ENCODE data around the gene FIZ1. TPM values are rescaled to one million over a fixed set of nuclear protein-coding genes. Genes with fewer than 3 reads are reported as not detected.

The FIZ1 gene
- total RNA-seq, 1 experiment from 2014 or later: 21.5 TPM

DNA sequence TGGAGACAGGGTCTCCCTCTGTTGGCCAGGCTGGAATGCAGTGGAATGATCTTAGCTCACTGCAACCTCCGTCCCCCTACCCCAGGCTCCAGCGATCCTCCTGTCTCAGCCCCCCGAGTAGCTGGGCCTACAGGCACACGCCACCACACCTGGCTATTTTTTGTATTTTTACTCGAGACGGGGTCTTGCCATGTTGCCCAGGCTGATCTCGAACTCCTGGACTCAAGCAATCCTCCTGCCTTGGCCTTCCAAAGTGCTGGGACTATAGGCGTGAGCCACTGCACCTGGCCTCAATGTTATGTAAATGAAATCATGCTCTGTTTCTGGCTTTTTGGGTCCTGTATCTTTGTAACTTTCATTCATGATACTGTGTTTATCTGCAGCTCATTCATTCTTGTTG, 10.6 kb downstream of the FIZ1 start:
- Histone ChIP-seq H3K79me2 (ENCODE audit: insufficient read depth, low read length) (no peaks in the 10 kb centered on the region), H3K9ac (ENCODE audit: extremely low read depth, insufficient read length, low read length) (no peak overlapping the region), H2BK5ac (ENCODE audit: insufficient read length, low read length) (no peak overlapping the region), H2BK12ac (ENCODE audit: insufficient read length, low read depth, low read length) (no peak overlapping the region), H4K5ac (ENCODE audit: insufficient read length, low read depth, low read length) (no peak overlapping the region), H2BK120ac (ENCODE audit: low read depth, low read length, poor library complexity, severe bottlenecking) (no peak overlapping the region), H3K4me2 (ENCODE audit: insufficient read depth, insufficient read length, low read length) (no peak overlapping the region), H3K27me3 (ENCODE audit: insufficient read depth, low read length) (no peaks in the 10 kb centered on the region), H3K23ac (ENCODE audit: insufficient read length, low read depth, low read length) (no peak overlapping the region), H4K8ac (replicated peaks; ENCODE audit: insufficient read length, low read depth, low read length) (no peak overlapping the region), H3K4ac (ENCODE audit: low read depth, low read length) (no peak overlapping the region), H3K27ac (ENCODE audit: insufficient read length, low read depth, low read length) (no peak overlapping the region), H3K14ac (ENCODE audit: insufficient read depth, low read length) (no peak overlapping the region), H3K4me1 (ENCODE audit: insufficient read depth, low read length) (no peaks in the 10 kb centered on the region; the same call in 1 of the 2 replicates), H3K56ac (ENCODE audit: insufficient read length, low read depth, low read length) (no peak overlapping the region), H4K20me1 (ENCODE audit: control insufficient read depth, insufficient read depth, insufficient read length) (peaks cover 2% of the 10 kb centered on the region), H3K79me1 (ENCODE audit: insufficient read depth, low read depth, low read length, poor library complexity, severe bottlenecking) (no peaks in the 10 kb centered on the region), H2BK15ac (ENCODE audit: low read depth, low read length) (no peak overlapping the region), H3K18ac (ENCODE audit: insufficient read length, low read depth, low read length) (no peak overlapping the region), H4K91ac (ENCODE audit: insufficient read length, low read depth, low read length) (no peak overlapping the region), H3K9me3 (ENCODE audit: control insufficient read depth, low read depth, low read length) (no peaks in the 10 kb centered on the region), H2AK5ac (ENCODE audit: insufficient read length, low read length) (no peak overlapping the region), H2AFZ (ENCODE audit: low read length) (no peak overlapping the region), H3K23me2 (ENCODE audit: insufficient read length, low read depth, low read length, poor library complexity, severe bottlenecking) (peaks cover 7% of the 10 kb centered on the region), H3T11ph (ENCODE audit: low read length) (no peak overlapping the region), H2BK20ac (ENCODE audit: low read depth, low read length, poor library complexity, severe bottlenecking) (no peak overlapping the region)
- no peak for DNase-seq
- H3K36me3 Mint-ChIP-seq (ENCODE audit: insufficient read depth in 1 of 3, low read depth in 3 of 3): peaks cover 0 to 6% (median 3%) of the 10 kb centered on the region in 3 experiments; a peak in 2 of 7 replicates
- H3K9me3 Mint-ChIP-seq: no peaks in the 10 kb centered on the region; a peak in 1 of 5 replicates
- WGBS (ENCODE audit: extremely low coverage, insufficient read length, low lambda C conversion rate): no CpG with 5 or more reads among the region's 8 CpGs
- H3K27ac Mint-ChIP-seq: no peak overlapping the region; a peak in 1 of 7 replicates
- peaks cover 9% of the 10 kb centered on the region for H3K27me3 Mint-ChIP-seq (ENCODE audit: low read depth)
- H3K4me1 Mint-ChIP-seq: peaks cover 26 to 44% of the 10 kb centered on the region in 2 experiments
- H3K4me3 Mint-ChIP-seq: no peak overlapping the region
- TF ChIP-seq, protein P1, sequence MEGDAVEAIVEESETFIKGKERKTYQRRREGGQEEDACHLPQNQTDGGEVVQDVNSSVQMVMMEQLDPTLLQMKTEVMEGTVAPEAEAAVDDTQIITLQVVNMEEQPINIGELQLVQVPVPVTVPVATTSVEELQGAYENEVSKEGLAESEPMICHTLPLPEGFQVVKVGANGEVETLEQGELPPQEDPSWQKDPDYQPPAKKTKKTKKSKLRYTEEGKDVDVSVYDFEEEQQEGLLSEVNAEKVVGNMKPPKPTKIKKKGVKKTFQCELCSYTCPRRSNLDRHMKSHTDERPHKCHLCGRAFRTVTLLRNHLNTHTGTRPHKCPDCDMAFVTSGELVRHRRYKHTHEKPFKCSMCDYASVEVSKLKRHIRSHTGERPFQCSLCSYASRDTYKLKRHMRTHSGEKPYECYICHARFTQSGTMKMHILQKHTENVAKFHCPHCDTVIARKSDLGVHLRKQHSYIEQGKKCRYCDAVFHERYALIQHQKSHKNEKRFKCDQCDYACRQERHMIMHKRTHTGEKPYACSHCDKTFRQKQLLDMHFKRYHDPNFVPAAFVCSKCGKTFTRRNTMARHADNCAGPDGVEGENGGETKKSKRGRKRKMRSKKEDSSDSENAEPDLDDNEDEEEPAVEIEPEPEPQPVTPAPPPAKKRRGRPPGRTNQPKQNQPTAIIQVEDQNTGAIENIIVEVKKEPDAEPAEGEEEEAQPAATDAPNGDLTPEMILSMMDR (conservative IDR thresholded peaks at IDR 0.05): no peak
